ENCODE data around the gene KIAA0040.
A peak's percentile ranks its signal among the peaks of the same experiment; 100 is the strongest.

The KIAA0040 gene

GRCh38 chr1:175200678-175201521 lies 8.3 kb upstream of the KIAA0040 start:
- DNase-seq: no peak

GRCh38 chr1:175198332-175198731 lies 5.8 kb upstream of the KIAA0040 start:
- no peak for DNase-seq

DNA sequence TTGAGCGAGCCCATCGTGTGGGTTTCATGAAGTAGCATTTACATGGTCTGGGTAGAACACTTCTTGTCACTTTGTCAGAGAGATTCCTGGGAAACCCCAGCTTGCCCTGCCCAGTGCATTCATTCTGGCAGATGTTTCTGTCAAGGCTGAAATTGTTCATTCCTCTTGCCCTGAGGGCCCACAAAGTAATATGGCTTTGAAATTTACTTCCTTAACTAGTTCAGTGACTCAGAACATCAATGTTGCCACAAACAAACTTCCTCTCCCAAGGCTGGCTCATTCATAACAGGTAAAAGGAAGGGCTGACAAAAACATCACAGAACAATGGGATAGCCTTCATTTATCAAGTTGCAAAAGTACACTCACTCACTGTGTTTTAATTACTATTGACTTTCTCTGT lies 5.0 kb upstream of the KIAA0040 start:
- DNase-seq: peak; percentile 62

DNA sequence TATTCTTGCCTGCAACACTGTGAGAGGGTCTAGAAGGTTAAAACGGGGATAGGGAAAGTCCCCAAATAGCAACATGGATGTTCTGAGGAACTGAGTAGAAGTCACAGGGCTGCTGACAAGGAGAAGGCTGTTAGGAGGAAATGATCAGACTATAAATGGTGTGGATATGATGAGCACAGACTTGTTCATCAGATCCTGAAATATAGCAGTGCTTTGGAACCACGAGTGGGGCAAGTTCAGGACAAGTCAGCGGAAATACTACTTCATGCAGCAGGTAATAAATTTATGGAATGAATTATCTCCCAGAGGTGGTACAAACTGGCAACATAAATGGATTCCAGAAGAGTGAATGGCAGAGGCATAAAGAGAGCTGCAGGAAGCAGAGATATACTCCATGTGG lies 3.2 kb upstream of the KIAA0040 start:
- peak; percentile 70 for DNase-seq

DNA sequence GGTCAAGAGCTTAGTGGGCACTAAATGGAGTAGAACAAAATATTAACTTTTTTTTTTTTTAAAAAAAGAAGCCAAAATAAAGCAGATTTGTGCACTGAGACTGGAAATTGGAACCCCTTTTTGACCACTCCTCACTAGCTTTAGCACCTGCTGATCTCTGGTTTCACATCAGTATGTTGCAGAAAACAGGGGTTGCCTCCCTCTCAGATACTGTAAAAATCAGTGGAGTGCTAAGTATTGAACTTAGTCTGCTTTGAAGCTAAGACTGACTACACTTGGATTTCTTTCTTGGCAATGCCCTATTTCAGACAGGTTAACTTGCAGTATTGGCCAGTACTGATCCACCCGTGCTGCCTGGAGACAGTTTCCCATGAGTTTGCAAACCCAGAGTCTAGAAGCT lies 2.7 kb upstream of the KIAA0040 start:
- no peak for DNase-seq

- DNase-seq: no peak
Measured at GRCh38 chr1:175193527-175193910, 943 bp upstream of the KIAA0040 start.

DNA sequence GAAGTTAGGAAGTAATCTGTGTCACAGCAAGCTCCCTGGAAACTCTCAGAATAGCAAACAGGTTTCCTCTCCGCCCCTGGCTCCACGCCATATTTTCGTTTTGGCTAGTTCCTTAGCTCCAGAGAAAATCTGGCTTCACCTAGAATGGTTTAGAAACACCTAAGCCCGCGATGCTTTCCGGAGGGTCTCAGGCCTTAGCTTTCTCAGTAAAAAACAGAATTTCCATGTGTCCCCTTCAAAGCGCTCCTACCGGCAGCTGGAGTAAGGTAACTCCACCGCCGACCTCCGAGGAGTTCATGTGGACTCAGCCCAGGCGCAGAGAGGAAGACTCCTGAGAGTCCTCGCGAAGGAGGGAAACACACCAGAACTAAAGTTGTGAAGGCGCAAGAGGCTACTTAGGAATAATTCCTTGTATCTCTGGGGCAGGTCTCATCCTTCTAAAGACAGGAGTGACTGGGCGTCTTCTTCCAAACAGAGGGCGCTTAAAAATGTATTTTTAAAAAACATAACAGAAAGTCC lies 406 bp downstream of the KIAA0040 start:
- peak; percentile 47 for DNase-seq

- peak; percentile 78 for DNase-seq
Measured at GRCh38 chr1:175191659-175192058, 917 bp downstream of the KIAA0040 start.

DNA sequence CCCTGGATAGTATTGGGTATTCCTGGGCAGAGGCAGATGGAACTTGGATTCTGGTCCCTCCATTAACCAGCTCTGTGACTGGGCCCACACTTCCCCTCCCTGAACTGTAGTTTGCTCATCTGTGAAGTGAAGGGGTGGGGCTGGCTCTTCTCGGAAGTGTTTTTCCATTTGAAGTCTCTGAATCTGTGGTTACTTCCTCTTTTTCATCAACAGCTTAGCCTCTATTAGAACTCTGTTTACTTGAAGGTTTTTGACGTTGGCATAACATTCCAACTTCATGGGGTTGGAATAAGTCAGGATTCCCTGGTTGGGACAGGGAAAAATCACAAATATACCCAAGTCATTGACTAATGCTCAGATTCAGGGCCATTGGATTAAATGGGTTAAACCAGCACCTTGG lies 3.6 kb downstream of the KIAA0040 start:
- DNase-seq: peak; percentile 87

GRCh38 chr1:175186433-175187160 lies 6.0 kb downstream of the KIAA0040 start:
- DNase-seq: peak; percentile 62

GRCh38 chr1:175185903-175186302 lies 6.7 kb downstream of the KIAA0040 start:
- peak; percentile 51 for DNase-seq

GRCh38 chr1:175183586-175183985 lies 9.0 kb downstream of the KIAA0040 start:
- DNase-seq: no peak

DNA sequence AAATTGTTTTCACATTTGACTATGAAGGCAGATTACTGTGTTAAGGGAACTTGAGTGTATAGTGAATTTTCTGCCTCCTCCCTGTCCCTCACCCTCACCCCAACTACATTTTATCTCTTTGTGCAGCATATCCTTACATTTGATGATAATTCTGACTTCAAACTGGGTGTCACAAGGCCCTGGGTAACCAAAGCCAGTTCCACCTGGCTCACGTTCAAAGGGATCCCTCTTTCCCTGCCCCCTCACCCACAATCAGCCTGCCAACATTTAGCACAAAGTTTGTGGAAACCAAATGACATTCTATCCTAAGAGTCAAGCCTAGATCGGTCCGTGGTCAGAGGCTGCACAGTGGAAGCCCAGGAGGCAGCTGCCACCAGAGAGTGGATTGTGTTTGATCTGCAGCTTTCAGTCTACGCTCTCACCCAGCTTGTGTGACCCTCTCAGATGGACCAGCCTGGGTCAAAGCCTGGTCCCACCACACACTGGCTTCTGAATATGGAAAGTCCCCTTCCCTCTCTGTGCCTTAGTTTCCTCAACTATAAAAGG lies 10.3 kb downstream of the KIAA0040 start:
- no peak for DNase-seq

DNA sequence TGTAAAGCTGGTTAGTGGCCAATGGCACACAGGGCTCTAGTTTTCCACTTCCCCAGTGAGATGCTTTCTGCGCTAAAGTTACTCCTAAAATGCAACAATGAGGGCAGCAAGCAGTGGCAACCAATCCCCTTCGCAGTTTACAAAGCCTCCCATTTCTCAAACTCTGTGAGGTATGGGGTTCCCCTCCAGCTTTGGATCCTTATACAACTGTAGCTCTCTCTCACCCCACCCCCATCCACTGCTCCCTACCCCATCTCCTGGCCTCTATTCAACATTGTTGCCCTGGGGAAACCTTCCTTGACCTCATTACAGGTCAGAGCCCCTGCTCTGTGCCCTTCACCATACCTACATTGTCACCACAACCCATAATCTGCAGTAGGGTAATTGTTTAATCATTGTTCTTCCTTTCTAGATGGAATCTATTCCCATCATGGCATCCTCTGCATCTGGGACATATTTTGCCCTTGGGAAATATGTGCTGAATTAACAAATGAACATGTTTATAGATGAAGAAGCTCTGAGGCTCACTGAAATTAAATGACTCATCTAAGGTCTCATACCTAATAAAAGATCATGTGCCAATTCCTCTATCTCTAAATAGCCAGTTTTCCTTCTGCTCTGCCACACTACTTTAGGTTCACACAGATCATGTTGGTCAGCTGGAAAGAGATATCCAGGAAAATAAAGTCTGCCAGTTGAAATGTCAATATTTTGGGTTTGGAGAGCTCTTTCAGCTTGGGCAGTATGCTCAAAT lies 12.6 kb downstream of the KIAA0040 start:
- DNase-seq: no peak

GRCh38 chr1:175178456-175178855 lies 14.1 kb downstream of the KIAA0040 start:
- no peak for DNase-seq

DNA sequence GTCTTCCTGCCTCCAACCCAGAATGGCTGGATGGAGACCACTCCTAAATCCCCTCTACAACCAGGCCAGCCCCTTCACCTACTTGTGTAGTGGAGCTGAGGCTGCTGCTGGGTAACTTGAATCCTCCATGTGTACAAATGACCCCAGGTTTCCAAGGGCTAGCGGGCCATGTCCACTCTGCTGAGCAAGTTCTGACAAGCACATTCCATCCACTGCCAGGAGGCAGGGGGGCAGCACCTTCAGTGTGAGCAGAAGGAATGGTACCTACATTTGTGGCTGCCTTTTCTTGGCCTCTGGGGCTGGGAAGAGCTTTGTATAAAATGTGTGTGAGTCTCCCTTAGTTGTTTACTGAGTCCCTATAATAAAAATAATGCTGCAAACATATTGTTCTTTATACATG lies 14.5 kb downstream of the KIAA0040 start:
- DNase-seq: no peak

DNA sequence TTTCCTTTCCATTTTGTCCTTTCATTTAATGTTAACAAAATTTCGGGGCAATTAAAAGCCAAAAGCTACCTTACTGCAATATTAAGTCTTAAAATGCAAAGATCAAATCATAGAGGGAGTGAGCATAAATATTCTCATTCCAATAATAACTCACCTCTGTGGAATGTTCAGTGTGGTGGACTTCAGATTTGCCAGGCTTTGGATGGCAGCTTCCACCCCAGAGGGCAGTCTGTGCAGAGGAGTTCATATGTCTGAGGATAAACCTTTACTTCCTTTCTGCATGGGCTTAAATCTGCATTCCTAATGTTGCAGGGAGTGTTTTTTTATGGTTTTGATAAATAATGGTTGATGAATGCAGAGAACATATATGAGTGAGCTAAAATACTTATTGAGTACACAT lies 16.3 kb downstream of the KIAA0040 start:
- DNase-seq: no peak

DNA sequence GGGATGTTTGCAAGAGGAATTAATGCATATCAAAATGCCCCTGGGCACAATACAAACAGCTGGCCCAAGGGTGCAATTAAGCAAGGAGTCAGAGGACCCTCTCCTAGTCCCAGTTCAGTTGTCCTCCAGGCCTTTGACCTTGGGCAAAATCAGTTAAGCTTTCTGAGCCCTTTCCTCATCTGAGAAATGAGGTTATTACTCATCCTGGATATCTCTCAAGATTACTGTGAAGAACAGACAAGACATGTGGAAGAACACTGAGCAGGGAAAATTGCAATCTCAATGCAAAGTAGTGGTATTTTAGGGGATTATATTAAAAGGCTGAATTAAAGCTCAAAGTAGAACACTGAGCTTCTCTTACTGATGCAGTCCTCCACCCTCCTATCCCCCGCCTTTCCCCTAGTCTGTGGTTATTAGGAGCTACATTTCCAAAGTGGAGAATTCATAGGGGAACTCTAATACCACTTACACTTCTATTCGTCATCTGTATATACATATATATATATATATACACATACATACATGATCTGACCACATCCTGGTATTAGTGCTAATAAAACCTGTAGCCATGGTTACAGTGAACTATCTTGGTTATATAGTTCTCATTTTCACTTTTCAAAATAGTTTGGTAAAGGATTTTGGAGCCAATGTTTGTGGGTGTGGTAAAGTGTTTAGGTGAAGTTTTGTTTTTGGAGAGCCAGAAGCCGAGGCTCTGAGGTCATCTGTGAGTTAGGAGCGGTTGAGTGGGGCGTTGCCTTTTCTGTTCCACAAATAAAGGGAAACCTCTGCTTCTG lies 18.1 kb downstream of the KIAA0040 start:
- DNase-seq: no peak

- no peak for DNase-seq
Measured at GRCh38 chr1:175173531-175173930, 19.0 kb downstream of the KIAA0040 start.

DNA sequence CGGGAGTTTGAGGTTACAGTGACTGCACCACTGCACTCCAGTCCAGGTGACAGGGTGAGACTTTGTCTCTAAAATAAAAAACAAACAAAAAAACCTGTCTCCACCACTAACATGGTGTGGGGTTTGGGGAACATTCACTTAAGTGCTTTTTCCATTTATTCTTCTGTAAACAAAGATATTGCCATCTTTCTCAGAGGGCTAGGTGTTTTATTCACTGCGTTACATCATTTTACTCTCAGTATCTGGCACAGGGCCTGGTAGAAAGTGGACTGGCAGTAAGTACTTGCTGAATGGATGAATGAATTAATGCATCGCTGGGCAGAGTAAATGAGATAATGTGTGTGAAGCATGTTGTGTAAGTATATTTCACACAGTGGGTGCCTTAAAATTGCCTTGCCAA lies 20.1 kb downstream of the KIAA0040 start:
- no peak for DNase-seq

DNA sequence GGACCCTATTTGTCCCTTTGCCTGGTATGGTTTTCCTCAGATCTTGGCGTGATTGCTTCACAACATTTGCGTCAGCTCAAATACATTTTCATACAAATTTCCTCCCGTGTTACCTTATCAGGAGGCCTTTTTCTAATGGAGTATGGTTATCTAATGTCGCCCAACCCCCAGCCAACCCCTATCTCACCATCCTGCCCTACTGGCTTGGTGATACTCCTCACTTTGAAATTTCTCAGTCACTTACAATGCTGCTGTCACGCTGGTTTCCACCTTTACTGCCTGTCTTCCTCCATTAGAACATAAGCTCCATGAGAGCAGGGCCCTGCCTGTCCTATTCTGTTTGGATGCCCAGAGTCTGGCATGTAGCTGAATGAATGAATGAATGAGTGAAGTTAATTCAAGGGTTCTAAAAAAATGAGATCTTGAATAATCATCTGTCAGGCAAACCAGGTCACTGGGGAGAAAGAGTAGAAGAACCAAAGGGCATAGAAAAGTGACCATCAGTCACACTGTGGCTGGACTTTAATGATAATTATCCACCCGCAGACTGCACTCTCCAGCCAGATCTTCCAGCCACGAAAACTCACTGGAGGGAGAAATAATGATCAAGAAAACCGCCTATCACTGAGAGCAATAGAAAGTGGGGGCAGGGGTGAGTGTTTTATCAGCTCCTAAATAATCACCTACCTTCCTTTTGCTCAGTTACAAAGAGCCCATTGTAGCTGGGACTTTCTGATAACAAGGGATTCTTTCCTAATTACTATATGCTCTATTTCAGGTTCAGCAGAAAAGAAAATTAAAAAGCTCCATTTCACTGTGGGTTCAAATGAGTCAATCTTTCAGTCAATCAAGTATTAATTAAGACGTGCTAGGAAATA lies 21.3 kb downstream of the KIAA0040 start:
- no peak for DNase-seq

All from suppressor macrophage treated with lipopolysaccharide for 4 hours (primary cell).